T-cell (primary cell): ENCODE results near the gene MCHR1. TPM values are rescaled to one million over a fixed set of nuclear protein-coding genes. Genes with fewer than 3 reads are reported as not detected.
"Not testable (repeated sequence)": the region's sequence is repeated elsewhere in the genome, so short reads cannot be mapped to it uniquely, and the experiment has no call there.

ENCODE experiments used
- ATAC-seq, 4 experiments: fragments of 200-7000 bp in 3 of 4; fragments of 150-1000 bp in 1 of 4; cut with Tn5 transposase; replicated peaks in 1 of 4; 1 replicate in 3 of 4; 2 replicates in 1 of 4; pipeline ENCODE4 v1.10.0; 2021; ENCODE audit warnings: moderate library complexity in 3 of 4, mild to moderate bottlenecking in 2 of 4, moderate number of reproducible peaks in 1 of 4
- CTCF ChIA-PET, 2 donors: fragments of 300-600 bp; sonication (Branson Sonifier 250); formaldehyde crosslinking; loops; one replicate each; lab custom pipeline; 2022; ENCODE audit warnings: antibody characterized with exemption in 2 of 2; lab: Charles Lee
- POLR2A ChIA-PET, 2 donors: fragments of 300-600 bp; sonication (Branson Sonifier 250); formaldehyde crosslinking; loops; one replicate each; lab custom pipeline; 2022; ENCODE audit warnings: antibody characterized with exemption in 2 of 2; lab: Charles Lee
- DNase-seq, 35 experiments: peaks; one replicate each; pipeline versions ENCODE4 v3.0.0 to v3.0.0-alpha.2; 2013 to 2023
- H3K27ac ChIP-seq: one replicate; pipeline ENCODE4 v1.5.1; 2013; ENCODE audit warnings: low read length
- H3K27me3 ChIP-seq, 2 experiments: replicated peaks in 1 of 2; 1 replicate in 1 of 2; 2 replicates in 1 of 2; pipeline versions ENCODE4 v1.6.1 to v1.7.0; 2013; ENCODE audit warnings: low read length in 1 of 2, mixed read lengths in 1 of 2; ENCODE audit not compliant: control insufficient read depth in 2 of 2, insufficient read depth in 2 of 2; ENCODE audit errors: extremely low read depth in 1 of 2
- H3K36me3 ChIP-seq, 2 donors: 1 replicate in 1 of 2; 2 replicates in 1 of 2; pipeline versions ENCODE4 v1.6.1 to v1.7.0; 2013; ENCODE audit warnings: low read length in 1 of 2; ENCODE audit not compliant: control insufficient read depth in 2 of 2, insufficient read depth in 1 of 2; ENCODE audit errors: extremely low read depth in 1 of 2
- H3K4me1 ChIP-seq, 2 experiments: 1 replicate in 1 of 2; 2 replicates in 1 of 2; pipeline versions ENCODE4 v1.6.1 to v1.7.0; 2013; ENCODE audit warnings: low read length in 2 of 2, mixed read lengths in 1 of 2; ENCODE audit not compliant: insufficient read depth in 2 of 2, control insufficient read depth in 1 of 2; ENCODE audit errors: extremely low read depth in 1 of 2
- H3K4me3 ChIP-seq, 2 donors: 1 replicate in 1 of 2; 2 replicates in 1 of 2; pipeline versions ENCODE4 v1.5.1 to v1.7.0; 2013; ENCODE audit warnings: mild to moderate bottlenecking in 2 of 2, low read length in 1 of 2, moderate library complexity in 1 of 2; ENCODE audit not compliant: control insufficient read depth in 1 of 2; ENCODE audit errors: extremely low read depth in 1 of 2
- H3K9me3 ChIP-seq: 2 replicates; pipeline ENCODE4 v1.7.0; 2013
- H3K27ac Mint-ChIP-seq, 2 donors: one replicate each; pipeline ENCODE4 v1.8.0; 2020 to 2021; ENCODE audit warnings: mild to moderate bottlenecking in 2 of 2, mixed read lengths in 2 of 2
- H3K27me3 Mint-ChIP-seq, 2 donors: one replicate each; pipeline ENCODE4 v1.8.0; 2021 to 2022; ENCODE audit warnings: mixed read lengths in 2 of 2
- H3K36me3 Mint-ChIP-seq: one replicate; pipeline ENCODE4 v1.8.0; 2021; ENCODE audit warnings: mixed read lengths
- H3K4me1 Mint-ChIP-seq, 3 donors: one replicate each; pipeline ENCODE4 v1.8.0; 2020 to 2022; ENCODE audit warnings: mixed read lengths in 3 of 3, mild to moderate bottlenecking in 1 of 3
- H3K4me3 Mint-ChIP-seq, 3 donors: one replicate each; pipeline ENCODE4 v1.8.0; 2020 to 2022; ENCODE audit warnings: mild to moderate bottlenecking in 3 of 3, mixed read lengths in 3 of 3, moderate library complexity in 3 of 3
- H3K9me3 Mint-ChIP-seq, 3 donors: one replicate each; pipeline ENCODE4 v1.8.0; 2020 to 2022; ENCODE audit warnings: mixed read lengths in 3 of 3
- WGBS: methylation state at CpG from one replicate; pipeline ENCODE4 v1.1.5; 2013; ENCODE audit warnings: missing lambda C conversion rate; ENCODE audit not compliant: insufficient coverage; 5-methylcytosine and 5-hydroxymethylcytosine counted together
- total RNA-seq, 35 experiments: library from RNA in 6 of 35; stranded (reverse) in 6 of 35; fragments of 120-200 nt in 1 of 35; gene quantifications; one replicate each; pipeline versions ENCODE4 v1.2.1 to v1.2.4 and lab custom pipeline; 2013 to 2026

The MCHR1 gene
- total RNA-seq, 5 donors from 2014 or later (not counting 1 experiment from before 2014, with no cell fraction given), result not detected

DNA sequence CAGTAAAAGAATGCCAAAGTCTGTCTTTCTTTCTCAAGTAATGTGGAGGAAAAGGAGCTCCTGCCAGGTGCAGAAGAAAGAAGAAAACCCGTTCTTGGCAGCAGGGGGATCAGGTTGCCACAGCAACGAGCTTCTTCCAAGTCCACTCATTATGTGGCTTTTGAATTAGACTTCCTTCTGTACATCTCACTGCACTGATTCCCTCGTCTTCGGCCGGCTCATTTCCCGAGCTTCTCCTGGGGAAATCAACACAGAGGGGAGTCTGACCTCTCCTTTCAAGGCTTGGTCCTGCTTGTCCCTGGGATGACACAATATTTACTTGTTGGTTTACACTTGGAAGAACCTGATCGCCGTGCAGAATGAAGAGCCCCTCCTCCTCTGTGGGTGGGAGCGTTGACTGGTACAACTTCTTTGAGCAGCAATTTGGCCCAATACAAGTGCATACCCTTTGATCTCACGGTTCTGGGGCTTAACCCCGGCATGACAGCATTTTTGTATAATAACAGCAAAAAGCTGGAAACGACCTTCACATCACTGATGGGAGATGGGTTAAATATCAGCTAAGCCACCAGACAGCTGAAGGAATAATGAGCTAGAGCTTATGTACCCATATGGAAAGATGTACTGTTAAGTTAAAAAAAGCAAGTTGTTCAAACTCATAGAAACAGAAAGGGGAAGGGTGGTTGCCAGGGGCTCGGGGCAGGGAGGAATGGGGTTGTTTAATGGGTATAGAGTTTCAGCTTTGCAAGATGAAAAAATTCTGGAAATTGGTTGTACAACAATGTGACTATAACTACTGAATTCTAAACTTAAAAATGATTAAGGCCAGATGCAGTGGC is 35.4 kb downstream of the MCHR1 start:
- Mint-ChIP-seq H3K36me3 (no peaks in the 10 kb centered on the region), H3K4me1 (peaks cover 21 to 31% (median 30%) of the 10 kb centered on the region in 3 donors), H3K27me3 (no peaks in the 10 kb centered on the region), H3K27ac (no peak overlapping the region), H3K9me3 (no peaks in the 10 kb centered on the region), H3K4me3 (peak overlapping the region in 1 of 3 donors; percentile 44)
- Histone ChIP-seq H3K9me3 (no peaks in the 10 kb centered on the region), H3K27ac (no peak overlapping the region), H3K4me3 (peak overlapping the region in 1 of 2 donors; percentile 23), H3K4me1 (peaks cover 7 to 16% of the 10 kb centered on the region in 2 experiments), H3K36me3 (no peaks in the 10 kb centered on the region), H3K27me3 (peaks cover 0 to 6% of the 10 kb centered on the region in 2 experiments)
- CTCF ChIA-PET, result interaction anchor here in 1 of 2 donors (0.7 kb wide), 1 partner anchor 55 kb away, joined by 3 read pairs; no protein-coding TSS in a partner anchor
- WGBS, result 37% methylated on average over 5 of the region's 13 CpGs
- DNase-seq (no peak), ATAC-seq (no peak)
- POLR2A ChIA-PET, result interaction anchor here in 1 of 2 donors (0.6 kb wide), 1 partner anchor 536 kb away, joined by 7 read pairs; no protein-coding TSS in a partner anchor

DNA sequence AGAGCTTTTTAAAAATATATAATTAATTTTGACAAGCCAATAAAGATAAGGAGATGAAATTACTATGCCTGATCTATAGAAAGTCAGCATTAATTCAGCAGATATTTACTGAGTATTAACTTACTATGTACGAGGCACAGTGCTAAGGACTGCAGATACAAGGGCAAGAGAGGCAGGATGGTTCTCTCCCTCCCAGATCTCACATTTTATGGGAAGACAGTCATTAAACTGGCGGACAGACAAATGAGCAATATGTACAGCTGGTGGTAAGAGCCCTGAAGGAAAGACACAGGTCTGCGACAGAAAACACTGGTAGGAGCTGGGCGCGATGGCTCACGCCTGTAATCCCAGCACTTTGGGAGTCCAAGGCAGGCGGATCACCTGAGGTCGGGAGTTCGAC is 36.8 kb downstream of the MCHR1 start:
- no peaks in the 10 kb centered on the region for H3K36me3 Mint-ChIP-seq
- peaks cover 26 to 29% (median 26%) of the 10 kb centered on the region in 3 donors for H3K4me1 Mint-ChIP-seq
- WGBS, result 98% methylated on average over 5 of the region's 9 CpGs
- H3K27ac Mint-ChIP-seq, result no peak overlapping the region
- H3K9me3 Mint-ChIP-seq, result no peaks in the 10 kb centered on the region
- H3K36me3 ChIP-seq, result no peaks in the 10 kb centered on the region
- CTCF ChIA-PET, result interaction anchor here in 1 of 2 donors (0.7 to 0.8 kb wide), 3 partner anchors 13 to 1353 kb away, joined by 3 to 5 read pairs (median 4); no protein-coding TSS in a partner anchor
- DNase-seq (no peak), ATAC-seq (no peak)
- H3K27me3 ChIP-seq, result peaks cover 0 to 6% of the 10 kb centered on the region in 2 experiments
- peaks cover 7 to 11% of the 10 kb centered on the region in 2 experiments for H3K4me1 ChIP-seq
- H3K27ac ChIP-seq, result no peak overlapping the region
- H3K4me3 ChIP-seq, result no peak overlapping the region
- no peak overlapping the region for H3K4me3 Mint-ChIP-seq
- POLR2A ChIA-PET, result no interaction called here
- H3K9me3 ChIP-seq, result no peaks in the 10 kb centered on the region
- no peaks in the 10 kb centered on the region for H3K27me3 Mint-ChIP-seq

DNA sequence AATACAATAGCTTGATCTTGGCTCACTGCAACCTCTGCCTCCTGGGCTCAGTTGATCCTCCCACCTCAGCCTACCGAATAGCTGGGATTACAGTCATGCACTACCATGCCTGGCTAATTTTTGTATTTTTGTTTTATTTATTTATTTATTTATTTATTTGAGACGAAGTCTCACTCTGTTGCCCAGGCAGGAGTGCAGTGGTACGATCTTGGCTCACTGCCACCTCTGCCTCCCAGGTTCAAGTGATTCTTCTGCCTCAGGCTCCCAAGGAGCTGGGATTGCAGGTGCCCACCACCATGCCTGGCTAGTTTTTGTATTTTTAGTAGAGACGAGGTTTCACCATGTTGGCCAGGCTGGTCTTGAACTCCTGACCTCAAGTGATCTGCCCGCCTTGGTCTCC is 38.4 kb downstream of the MCHR1 start:
- ATAC-seq, H3K27ac Mint-ChIP-seq, H3K36me3 ChIP-seq, H3K9me3 Mint-ChIP-seq, H3K27me3 ChIP-seq, H3K9me3 ChIP-seq, H3K4me3 Mint-ChIP-seq, DNase-seq, H3K27me3 Mint-ChIP-seq, H3K4me1 ChIP-seq, H3K27ac ChIP-seq, H3K4me3 ChIP-seq, H3K36me3 Mint-ChIP-seq: not testable (repeated sequence)
- ChIA-PET CTCF (interaction anchor here in 1 of 2 donors (0.9 kb wide), 1 partner anchor 11 kb away, joined by 3 read pairs; no protein-coding TSS in a partner anchor), POLR2A (interaction anchor here (0.5 to 0.6 kb wide), 3 partner anchors 264 to 877 kb away, joined by 3 to 8 read pairs (median 5); partner anchors contain the start of gene TEF (in 1 of the 2))
- peaks cover 21 to 25% (median 24%) of the 10 kb centered on the region in 3 donors for H3K4me1 Mint-ChIP-seq
- no CpG with 5 or more reads among the region's 5 CpGs for WGBS

DNA sequence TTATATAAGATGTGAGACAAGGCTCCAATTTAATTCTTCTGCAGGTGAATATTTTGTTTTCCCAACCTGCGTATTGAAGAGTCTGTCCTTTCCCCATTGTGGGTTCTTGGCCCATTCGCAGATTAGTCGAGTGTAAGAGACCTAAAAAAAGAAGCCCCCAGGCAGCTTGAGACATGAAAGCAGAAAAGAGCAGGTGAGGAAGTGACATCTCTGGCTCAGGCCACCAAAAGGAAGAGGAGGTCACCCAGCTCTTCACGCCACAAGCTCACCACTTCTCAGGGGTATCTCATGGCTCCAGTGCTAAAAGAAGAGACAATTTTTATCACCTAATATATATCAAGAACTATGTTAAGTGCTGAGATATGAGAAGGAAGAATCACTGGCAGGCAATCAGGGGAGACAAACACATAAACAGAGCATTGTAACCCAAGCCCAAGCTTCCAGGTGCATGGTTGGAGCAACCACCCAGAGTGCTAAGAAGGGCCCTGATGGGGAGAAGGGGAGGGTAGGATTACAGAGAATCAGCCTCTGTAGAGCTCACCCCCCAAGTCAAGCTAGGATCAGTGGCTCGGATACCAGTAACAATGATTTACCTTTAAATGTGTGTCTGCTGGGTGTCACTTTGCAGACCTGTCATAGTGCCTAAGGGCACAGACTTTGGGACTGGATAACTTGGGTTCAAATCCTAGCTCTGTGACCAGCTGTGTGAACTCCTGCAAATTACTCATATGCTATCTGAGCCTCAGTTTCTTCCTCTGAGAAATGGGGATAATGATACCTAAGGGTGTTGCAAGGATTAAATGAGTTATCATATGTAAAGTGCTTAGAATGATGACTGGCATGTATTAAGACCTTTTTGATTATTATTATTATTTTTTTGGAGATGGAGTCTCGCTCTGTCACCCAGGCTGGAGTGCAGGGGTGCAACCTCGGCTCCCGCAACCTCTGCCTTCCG is 39.2 kb downstream of the MCHR1 start:
- CTCF ChIA-PET, result interaction anchor here in 1 of 2 donors (0.9 kb wide), 1 partner anchor 10 kb away, joined by 3 read pairs; no protein-coding TSS in a partner anchor
- no peaks in the 10 kb centered on the region for H3K9me3 Mint-ChIP-seq
- no peaks in the 10 kb centered on the region for H3K36me3 Mint-ChIP-seq
- DNase-seq (no peak), ATAC-seq (no peak)
- Histone ChIP-seq H3K4me3 (no peak overlapping the region), H3K27me3 (peaks cover 0 to 6% of the 10 kb centered on the region in 2 experiments), H3K4me1 (peaks cover 2 to 3% of the 10 kb centered on the region in 2 experiments), H3K9me3 (no peaks in the 10 kb centered on the region), H3K36me3 (no peaks in the 10 kb centered on the region), H3K27ac (no peak overlapping the region)
- H3K27me3 Mint-ChIP-seq, result peaks cover 0 to 2% of the 10 kb centered on the region in 2 donors
- 61% methylated on average over 4 of the region's 9 CpGs for WGBS
- POLR2A ChIA-PET, result interaction anchor here (0.5 to 0.6 kb wide), 2 partner anchors 265 to 663 kb away, joined by 3 to 8 read pairs; partner anchors contain the start of gene TEF (in 1 of the 2)
- no peak overlapping the region for H3K4me3 Mint-ChIP-seq
- peaks cover 21 to 25% (median 24%) of the 10 kb centered on the region in 3 donors for H3K4me1 Mint-ChIP-seq
- peak overlapping the region in 1 of 2 donors; percentile 28 for H3K27ac Mint-ChIP-seq

DNA sequence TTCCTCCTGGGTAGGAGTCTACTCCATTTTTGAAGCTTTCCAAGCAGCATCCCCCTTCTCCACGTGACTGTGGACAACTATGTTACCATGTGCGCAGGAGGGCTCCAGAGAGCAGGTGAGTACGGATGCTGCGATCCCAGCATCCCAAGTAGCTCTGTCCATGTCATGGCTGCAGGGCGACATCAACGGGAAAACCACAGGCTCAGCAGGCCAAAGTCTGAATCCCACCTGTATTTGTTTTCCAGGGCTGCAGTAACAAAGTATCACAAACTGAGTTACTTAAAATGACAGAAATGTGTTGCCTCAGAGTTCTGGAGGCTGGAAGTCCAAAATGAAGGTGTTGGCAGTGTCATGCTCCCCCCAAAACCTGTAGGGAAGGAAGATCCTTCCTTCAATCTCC is 40.3 kb downstream of the MCHR1 start:
- CTCF ChIA-PET, result interaction anchor here in 1 of 2 donors (0.6 kb wide), 1 partner anchor 28 kb away, joined by 5 read pairs; no protein-coding TSS in a partner anchor
- H3K27ac ChIP-seq, result no peak overlapping the region
- DNase-seq (no peak), ATAC-seq (no peak)
- POLR2A ChIA-PET, result interaction anchor here (0.6 to 0.7 kb wide), 3 partner anchors 11 to 157 kb away, joined by 3 to 5 read pairs (median 5); no protein-coding TSS in a partner anchor
- no peaks in the 10 kb centered on the region for H3K27me3 ChIP-seq
- peaks cover 18 to 20% (median 20%) of the 10 kb centered on the region in 3 donors for H3K4me1 Mint-ChIP-seq
- peaks cover 2 to 3% of the 10 kb centered on the region in 2 experiments for H3K4me1 ChIP-seq
- 92% methylated on average over 6 of the region's 6 CpGs for WGBS
- H3K9me3 ChIP-seq, result no peaks in the 10 kb centered on the region
- H3K4me3 Mint-ChIP-seq, result no peak overlapping the region
- no peaks in the 10 kb centered on the region for H3K9me3 Mint-ChIP-seq
- H3K4me3 ChIP-seq, result no peak overlapping the region
- no peaks in the 10 kb centered on the region for H3K36me3 Mint-ChIP-seq
- no peaks in the 10 kb centered on the region for H3K36me3 ChIP-seq
- H3K27ac Mint-ChIP-seq, result no peak overlapping the region
- peaks cover 0 to 2% of the 10 kb centered on the region in 2 donors for H3K27me3 Mint-ChIP-seq
